Stimulated activated CD4-positive, alpha-beta T cell treated with anti-CD3 and anti-CD28 coated beads, Interleukin-15, amount 100 ng/mL, for 1 hour (primary cell): ENCODE results near the gene RCOR2.
"Not testable (repeated sequence)": the region's sequence is repeated elsewhere in the genome, so short reads cannot be mapped to it uniquely, and the experiment has no call there.

Experiments used
- DNase-seq, 2 donors: peaks; one replicate each; pipeline ENCODE4 v3.0.0-alpha.2; 2020; ENCODE audit warnings: low read depth in 1 of 2, low spot score in 1 of 2

RCOR2 gene

GRCh38 chr11:63916837-63917691 is at the start of gene RCOR2:
Gene RCOR2 (minus strand): TSS chr11:63917164. CDS start chr11:63916456, 708 bp downstream.
- peak; percentile 21 to 51 for DNase-seq

GRCh38 chr11:63966444-63966843 is 49.5 kb upstream of the RCOR2 start:
- no peak for DNase-seq

- DNase-seq, result not testable (repeated sequence)
Observed at GRCh38 chr11:63963895-63964294, 46.9 kb upstream of the RCOR2 start.

GRCh38 chr11:63961608-63962412 is 44.8 kb upstream of the RCOR2 start:
- no peak for DNase-seq

GRCh38 chr11:63958008-63958407 is 41.0 kb upstream of the RCOR2 start:
- DNase-seq, result no peak

GRCh38 chr11:63952570-63952969 is 35.6 kb upstream of the RCOR2 start:
- DNase-seq, result no peak

- no peak for DNase-seq
Observed at GRCh38 chr11:63951779-63952536, 35.0 kb upstream of the RCOR2 start.

DNA sequence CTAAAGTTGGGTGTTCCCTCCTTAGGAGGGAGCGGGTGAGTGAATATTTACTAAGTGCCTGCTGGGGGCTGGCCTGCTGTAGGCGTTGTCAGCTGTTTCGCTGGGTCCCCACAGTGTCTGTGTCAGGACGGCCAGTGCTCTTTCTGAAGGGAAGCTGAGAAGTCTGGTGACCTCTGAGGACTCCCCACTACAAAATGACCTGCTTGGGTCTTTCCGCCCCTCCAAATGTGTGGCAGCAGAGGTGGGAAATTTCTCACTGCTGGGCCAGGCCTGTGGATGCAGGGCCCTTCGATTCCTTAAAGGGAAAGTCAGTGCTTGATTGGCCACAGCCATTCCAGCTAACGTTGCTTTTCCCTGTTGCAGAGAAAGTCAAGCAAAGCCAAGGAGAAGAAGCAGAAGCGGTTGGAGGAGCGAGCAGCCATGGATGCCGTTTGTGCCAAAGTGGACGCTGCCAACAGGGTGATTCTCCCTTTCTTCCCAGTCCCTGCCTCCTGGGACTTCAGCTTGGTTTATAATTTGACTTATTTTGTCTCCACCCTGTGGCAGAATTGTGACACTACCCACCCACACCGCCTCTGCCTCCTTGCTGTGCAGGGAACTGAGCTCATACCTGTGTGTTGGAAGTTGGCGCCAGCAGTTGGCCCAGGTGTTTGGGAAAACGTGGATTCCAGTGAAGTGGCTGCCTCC is 28.7 kb upstream of the RCOR2 start:
- DNase-seq, result peak in 1 of 2 donors; percentile 36

GRCh38 chr11:63944987-63945386 is 28.0 kb upstream of the RCOR2 start:
- no peak for DNase-seq

GRCh38 chr11:63942803-63943202 is 25.8 kb upstream of the RCOR2 start:
- no peak for DNase-seq

- DNase-seq, result no peak
Observed at GRCh38 chr11:63941901-63942300, 24.9 kb upstream of the RCOR2 start.

DNA sequence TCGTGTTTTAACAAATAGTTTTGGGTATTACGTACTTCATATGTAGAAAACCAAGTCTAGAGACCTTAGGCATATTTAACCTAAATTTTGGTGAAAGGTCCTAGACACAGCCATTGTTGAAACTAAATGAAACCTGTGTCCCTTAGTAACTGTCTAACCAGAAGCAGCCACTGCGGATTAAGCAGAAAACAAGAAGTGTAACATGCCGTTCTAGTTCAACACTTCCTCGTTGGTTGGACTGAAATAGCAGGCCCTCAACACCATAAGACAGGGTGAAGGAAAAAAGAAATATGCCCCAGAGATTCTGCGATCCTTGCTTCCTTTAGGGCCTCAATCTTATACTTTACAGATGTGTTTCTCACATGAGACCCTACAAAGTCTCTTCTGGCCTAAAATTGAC is 23.8 kb upstream of the RCOR2 start:
- DNase-seq, result no peak

GRCh38 chr11:63939397-63939891 is 22.5 kb upstream of the RCOR2 start:
- DNase-seq, result no peak

DNA sequence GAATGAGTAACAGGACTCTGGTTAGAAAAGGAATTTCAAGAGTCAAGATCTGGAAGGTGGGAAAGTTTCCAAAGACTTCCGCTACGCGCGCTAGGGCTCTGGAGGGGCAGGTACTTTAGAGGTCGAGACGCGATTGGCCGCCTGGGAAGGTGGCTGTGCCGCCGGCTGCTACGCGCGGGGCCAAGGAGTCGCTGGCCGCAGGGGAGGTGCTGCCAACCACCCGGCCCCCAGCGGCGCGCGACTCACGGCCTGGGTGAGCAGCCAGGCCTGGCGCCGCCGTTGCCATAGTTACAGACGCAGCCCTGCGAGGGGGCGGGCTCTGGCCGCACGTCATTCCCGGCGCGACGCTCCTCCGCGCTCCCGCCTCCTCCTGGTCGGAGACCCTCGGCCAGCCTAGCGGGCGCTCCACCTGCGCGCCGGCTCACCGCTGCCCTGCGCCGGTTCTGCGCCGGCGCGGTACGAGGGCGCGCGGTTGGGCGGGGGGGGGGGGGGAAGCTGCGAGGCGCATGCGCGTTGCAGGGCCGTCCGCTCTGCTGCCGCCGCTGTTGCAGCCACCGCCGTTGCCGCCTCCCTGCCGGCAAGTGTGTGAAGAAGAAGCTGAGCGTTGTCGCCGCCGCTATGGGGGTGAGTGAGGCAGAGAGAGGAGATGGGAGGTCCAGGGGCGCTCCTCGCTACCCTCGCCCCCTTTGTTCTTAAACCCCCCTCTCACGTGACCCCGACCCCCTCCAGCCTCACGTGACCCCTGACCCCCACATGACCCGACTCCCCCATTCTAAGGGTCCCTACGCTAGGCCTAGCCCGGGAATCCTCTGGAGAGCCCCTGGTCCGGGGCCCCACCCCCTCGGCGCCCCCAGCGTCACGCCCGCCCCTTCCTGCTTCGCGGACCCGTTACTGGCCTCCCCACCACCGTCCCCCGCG is 21.8 kb upstream of the RCOR2 start, which contains the start of gene NAA40:
Gene NAA40 (plus strand): TSS at position 524 of the 918 bp plus-strand sequence. CDS start 95 bp downstream, at position 619.
- DNase-seq, result peak; percentile 78 to 83

DNA sequence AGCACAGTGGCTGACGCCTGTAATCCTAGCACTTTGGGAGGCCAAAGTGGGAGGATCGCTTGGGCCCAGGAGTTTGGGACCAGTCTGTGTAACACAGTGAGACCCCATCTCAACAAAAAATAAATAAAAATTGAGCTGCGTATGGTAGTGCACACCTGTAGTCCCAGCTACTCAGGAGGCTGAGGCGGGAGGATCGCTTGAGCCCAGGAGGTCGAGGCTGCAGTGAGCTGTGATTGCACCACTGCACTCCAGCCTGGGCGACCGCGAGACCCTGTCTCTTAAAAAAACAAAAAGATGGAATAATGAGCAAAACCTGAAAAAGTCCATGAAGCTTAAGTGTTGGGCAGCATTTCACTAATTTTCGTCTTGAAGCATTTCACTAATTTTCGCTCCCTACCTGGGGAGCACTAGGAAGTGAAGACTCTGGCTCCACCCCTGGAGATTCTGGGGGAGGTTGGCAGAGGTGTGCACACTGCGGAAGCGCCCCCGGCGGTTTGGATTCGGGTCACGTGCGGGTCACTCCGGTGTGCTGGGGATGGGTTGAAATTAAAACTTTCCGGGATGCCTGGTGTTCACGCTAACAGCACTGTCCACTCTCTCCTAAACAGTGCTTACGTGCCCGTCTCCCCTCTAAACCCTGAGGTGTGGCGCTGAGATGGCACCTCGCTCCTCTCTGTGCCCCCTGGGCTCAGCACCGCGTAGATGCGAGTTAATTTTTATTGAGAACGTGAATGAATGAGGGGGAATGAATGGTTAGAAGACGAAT is 20.9 kb upstream of the RCOR2 start:
- no peak for DNase-seq

DNA sequence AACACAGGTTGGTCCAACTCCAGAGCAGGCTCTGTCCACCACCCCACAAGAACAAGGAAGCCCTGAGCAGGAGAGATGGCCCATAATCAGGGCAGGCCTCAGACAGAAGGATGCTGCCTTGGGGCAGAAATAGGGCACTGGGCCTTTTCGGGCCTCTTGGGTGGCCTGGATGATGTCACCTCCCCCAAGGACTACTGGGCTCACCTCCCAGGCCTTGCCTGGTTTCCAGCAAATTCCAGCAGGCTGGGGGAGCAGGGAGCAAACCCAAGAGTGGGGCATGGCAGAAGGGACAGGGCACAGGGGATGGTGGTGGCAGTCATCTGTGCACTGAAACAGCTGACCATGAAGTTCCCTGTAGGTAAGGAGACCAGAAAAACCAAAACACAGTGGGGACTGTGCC is 16.5 kb upstream of the RCOR2 start:
- no peak for DNase-seq

GRCh38 chr11:63931876-63932275 is 14.9 kb upstream of the RCOR2 start:
- DNase-seq, result no peak

- no peak for DNase-seq
Observed at GRCh38 chr11:63931045-63931444, 14.1 kb upstream of the RCOR2 start.

- DNase-seq, result no peak
Observed at GRCh38 chr11:63929616-63930015, 12.7 kb upstream of the RCOR2 start.
